HG03520 (cell line): ENCODE results near the gene IQCK.
"Not testable (repeated sequence)": the region's sequence is repeated elsewhere in the genome, so short reads cannot be mapped to it uniquely, and the experiment has no call there.

ENCODE experiments used
- ATAC-seq: cut with Tn5 transposase; IDR thresholded peaks from one replicate; pipeline ENCODE4 v1.9.1; 2021; ENCODE audit warnings: mild to moderate bottlenecking, moderate library complexity; ENCODE audit not compliant: unreplicated experiment

IQCK gene, protein sequence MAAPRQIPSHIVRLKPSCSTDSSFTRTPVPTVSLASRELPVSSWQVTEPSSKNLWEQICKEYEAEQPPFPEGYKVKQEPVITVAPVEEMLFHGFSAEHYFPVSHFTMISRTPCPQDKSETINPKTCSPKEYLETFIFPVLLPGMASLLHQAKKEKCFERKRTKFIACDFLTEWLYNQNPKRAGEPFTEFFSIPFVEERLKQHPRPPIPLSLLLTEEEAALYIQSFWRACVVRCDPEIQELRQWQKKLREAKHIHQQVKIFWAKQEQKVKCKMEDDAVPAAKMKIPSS

DNA sequence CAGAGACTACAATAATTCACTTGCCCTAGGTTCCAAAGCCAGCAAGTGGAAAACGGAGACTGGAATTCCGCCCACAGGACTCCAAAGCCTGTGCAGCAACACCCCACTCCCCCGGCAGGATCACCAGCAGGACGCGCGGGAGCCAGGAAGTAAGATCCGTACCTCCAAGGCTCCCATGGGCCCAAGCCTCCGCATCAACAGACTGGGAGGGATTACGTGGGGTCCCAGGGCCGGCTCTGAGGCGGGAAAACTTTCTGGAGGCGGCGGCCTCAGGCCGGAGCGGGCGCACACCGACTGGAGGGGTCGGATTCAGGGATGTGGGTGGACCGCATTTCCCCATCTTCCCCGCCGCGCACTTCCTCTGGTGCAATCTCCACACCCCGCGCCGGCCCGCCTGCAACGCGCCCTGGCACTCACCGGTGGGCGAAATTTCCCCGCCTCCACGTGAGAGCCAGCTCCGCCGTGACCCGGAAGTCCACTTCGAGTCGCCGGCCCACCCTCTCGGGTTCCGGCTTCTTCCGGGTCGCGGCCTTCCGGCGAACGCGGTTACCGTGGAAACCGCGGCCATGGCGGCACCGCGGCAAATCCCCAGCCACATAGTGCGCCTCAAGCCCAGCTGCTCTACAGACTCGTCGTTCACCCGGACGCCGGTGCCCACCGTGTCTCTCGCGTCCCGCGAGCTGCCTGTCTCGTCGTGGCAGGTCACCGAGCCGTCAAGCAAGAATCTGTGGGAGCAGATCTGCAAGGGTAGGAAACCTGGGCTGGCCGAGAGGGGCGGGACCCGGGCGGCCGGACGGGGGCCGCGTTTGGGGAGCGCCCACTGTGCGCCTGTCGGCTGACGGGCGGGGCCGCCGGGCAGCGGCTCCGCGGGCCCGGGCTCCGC lies at the start of gene IQCK, which contains the start of gene KNOP1:
Gene IQCK, plus strand, starts transcription at position 531 of the 883 bp plus-strand sequence. Its CDS starts 36 bp downstream, at position 567.
Gene KNOP1, minus strand, starts transcription at position 487 of the 883 bp plus-strand sequence. CDS start 3,192 bp downstream, outside the sequence.
- peak; percentile 95 for ATAC-seq

DNA sequence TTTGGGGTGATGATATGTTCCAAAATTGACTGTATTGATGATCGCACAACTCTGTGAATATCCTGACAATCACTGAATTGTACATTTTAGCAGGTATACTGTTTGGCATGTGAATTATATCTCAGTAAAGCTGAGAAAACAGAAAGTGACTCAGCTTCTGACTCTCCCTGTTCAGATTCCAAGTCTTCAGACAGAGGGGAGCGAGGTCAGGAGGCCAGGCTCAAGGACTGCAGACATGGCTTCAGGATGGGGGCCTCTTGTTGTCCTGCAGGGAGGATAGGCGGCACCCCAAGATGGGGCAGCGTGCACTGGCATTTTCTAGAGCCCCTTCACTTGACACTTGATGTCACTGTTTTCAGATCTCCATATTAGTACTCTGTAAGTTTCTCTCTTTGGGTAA lies 45.7 kb upstream of the IQCK start:
- no peak for ATAC-seq

DNA sequence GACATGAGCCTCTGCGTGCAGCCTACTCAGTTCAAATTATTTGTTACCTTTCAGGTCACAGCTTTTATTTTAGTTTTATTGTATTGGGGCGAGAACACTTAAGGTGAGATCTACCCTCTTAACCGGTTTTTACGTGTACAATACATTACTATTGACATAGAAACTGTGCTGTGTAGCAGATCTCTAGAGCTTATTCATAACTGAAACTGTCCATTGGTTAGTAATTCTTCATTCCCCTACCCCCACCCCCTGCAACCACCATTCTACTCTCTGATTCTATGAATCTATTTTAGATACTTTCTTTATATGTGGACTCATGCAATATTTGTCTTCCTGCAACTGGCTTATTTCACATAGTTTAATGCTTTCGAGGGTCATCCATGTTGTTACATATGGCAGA lies 43.6 kb upstream of the IQCK start:
- no peak for ATAC-seq

DNA sequence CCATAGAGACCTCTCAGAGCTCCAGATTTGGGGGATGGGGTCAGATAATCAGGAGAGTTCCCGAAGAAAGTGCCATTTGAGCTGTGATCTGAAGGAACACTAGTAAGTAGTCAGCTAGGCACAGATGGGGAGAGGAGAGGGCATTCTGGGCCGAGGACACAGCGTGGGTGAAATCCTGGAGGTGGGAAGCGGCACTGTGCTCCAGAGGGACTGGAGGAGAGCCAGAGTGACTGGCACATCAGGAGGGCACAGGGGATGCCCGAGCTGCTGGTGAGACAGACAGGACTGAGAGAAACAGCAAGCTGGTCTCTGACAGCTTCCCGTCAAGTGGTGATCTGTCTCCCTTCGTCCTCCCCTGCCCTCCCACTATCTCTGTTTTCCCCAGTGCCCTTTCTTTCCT lies 40.7 kb upstream of the IQCK start:
- no peak for ATAC-seq

DNA sequence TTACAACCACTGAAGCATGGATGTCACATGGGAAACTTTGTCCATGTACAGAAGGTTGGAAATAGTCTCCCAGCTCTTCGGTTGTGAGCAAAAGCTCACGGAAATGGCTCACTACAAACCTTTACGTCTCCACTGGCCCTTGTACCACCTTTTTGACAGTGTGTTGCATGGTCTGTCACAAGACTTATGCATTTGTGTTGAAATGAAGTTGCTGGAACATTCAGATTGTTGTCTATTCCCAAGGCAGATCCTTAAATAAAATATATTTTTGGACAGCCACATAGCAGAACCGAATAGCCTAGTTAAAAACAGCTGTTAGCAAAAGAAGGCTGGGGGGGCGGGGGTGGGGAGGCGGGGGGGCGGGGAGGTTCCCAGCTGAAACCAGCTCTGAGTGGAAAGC lies 39.3 kb upstream of the IQCK start:
- ATAC-seq = no peak

DNA sequence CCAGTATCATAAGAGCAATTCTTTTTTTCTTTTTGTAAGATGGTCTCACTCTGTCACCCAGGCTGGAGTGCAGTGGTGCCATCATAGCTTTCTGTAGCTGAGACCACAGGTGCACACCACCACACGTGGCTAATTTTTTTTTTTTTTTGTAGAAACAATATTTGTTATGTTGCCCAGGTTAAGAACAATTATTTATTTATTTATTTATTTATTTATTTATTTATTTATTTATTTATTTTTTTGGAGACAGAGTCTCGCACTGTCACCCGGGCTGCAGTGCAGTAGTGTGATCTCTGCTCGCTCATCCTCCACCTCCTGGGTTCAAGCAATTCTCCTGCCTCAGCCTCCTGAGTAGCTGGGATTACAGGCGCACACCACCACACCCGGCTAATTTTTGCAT lies 38.8 kb upstream of the IQCK start:
- ATAC-seq = not testable (repeated sequence)

DNA sequence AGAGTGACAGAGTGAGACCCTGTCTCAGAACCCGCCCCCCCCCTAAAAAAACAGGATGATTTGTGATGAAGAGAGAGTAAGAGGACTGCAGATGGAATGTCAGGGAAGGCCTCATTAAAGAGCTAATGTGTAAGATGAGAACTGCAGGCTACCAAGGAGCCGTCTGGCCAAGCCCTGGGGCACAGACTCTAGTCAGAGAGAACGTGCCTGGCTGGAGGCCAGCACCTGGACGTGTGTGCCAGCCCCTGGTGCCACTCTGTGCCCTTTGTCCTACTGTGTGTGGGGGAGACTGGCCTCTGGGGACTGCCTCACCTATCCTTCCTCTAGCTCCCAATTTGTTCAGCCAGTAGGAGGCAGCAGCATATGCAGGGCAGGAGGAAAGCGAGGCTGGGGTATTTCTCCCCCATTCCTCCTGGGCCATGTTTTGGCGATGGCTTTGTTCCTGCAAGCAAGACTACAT lies 37.2 kb upstream of the IQCK start:
- ATAC-seq = no peak

DNA sequence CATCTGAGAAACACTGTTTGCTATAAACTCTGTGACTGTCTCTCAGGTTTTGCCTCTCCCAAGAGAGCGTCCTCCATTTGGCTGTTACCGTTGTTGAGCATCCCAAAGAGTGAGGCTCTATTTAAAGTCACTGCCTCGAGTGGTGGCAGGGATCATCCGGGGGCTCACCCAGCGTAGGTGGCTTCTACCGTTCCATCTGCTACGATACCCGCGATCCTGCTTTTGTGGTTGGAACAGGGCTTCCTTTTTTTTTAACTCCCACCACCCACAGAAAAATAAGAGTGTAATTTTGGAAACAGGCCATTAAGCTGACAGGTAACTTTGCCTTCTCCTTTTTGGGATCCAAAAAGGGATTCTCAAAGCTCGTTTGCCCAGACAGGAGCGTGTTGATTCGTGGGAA lies 36.4 kb upstream of the IQCK start:
- ATAC-seq = no peak

DNA sequence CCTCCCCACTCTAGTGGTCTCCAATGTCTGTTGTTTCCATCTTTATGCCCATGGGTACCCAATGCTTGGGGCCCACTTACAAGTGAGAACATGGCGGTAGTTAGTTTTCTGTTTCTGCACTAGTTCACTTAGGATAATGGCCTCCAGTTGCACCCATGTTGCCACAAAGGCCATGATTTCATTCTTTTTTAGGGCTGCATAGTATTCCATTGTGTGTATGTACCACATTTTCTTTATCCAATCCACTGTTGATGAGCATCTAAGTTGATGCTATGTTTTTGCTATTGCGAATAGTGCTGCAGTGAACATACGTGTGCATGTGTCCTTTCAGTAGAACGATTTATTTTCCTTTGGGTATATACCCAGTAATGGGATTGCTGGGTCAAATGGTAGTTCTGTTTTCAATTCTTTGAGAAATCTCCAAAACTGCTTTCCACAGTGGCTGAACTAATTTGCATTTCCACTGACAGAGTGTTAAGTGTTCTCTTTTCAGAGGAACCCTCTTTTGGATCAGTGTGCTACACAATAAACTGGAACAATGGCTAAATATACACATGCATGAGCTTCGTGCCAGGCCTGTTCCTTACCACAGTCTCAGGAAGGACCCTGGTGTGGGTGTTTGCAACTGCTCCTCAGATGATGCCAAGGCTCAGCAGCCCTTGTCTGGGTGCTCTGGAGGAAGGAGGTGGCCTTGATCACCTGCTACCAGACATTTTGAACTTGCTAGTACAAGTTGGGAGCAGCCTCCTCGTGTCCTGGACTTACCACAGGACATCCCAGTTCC lies 34.4 kb upstream of the IQCK start:
- ATAC-seq = no peak

DNA sequence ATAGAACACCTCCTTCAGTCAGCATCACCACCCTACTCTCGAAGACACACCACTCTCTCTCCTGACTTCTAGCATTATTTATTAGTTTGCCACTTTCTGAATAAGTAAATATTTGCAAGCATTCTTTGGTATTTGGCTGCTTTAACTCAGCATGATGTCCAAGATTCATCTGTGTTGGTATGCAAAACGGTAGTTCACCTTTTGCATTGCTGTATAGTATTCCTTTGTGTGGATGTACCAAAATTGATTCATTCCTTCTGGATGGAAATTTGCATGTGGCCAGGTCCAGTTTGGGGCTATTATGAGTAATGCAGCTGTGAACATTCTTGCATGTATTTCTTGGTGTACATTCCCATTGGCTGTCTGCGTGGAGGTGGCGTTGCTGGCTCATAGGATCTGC lies 32.9 kb upstream of the IQCK start:
- no peak for ATAC-seq

DNA sequence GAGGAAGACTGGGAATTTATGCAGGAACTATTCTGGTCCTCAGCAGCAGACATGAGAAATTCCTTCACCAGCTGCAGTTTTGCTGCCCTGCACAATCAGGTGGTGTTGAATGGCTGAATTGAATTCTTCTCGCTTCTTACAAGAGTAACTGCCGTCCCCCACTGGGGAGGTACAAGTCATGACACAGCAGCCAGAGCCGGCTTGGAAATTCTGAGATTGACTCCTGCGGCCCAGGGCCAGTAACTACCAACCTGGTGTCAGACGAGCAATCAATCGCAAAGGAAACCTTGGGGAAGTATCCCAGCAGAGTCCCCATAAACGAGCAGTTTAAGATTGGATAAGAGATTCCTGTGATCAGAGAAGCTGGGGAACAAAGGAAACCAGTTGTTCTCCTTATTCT lies 30.8 kb upstream of the IQCK start:
- no peak for ATAC-seq

DNA sequence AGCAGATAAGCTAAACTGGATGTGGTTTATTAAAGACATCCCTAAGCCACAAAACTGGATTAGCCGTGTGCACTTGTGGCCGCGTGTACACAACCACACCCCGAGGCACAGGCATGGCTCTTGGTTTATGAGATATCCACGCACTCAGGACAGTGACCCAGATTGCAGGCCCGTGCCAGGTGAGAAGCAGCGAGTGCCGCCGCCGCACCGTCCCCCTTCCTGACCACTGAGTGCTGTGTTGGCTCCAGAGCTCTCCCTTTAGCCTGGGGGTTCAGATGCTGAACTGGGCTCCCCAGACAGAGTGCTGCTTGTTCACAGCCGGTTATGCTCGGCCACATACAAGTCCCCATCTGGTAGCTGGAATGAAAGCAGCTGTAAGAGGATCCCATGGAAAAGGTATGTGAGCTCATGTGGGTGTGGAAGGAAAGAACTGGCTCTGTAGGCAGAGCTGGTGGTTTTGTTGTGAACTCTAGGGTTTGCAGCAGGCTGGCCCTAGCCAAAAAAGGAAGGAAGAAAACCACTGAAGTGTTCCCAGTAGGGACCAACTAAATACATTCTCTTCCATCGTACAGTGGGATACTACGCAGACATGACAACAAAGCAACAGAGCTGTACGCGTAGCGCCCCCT lies 29.6 kb upstream of the IQCK start:
- ATAC-seq = no peak

DNA sequence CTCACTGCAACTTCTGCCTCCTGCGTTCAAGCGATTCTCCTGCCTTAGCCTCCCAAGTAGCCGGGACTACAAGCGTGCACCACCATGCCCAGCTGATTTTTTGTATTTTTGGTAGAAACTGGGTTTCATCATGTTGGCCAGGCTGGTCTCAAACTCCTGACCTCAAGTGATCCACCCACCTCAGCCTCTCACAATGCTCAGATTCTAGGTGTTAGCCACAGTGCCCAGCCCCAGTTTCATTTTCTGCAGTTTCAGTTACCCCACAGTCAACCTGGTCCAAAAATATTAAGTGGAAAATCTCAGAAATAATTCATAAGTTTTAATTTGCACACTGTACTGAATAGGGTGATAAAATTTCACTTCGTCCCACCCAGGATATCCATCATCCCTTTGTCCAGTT lies 28.7 kb upstream of the IQCK start:
- no peak for ATAC-seq

DNA sequence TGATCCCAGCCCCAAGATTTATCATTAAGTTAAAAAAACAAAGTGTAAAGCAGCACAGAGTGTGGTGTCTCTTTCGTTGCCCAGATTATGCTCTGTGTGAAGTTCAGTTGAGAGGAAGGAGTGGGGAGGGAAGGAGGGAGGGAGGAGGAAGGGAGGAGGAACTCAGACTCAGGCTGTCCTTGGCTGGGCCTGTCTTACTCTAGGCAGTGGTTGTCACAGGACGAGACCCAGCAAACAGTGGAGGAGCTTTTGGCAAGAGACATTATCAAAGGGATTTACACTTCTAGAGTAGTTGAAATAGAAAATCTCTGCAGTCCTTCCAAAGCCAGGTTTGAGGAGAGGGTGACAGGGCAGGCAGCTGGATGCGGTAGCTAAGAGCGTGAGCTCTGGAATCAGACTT lies 27.9 kb upstream of the IQCK start:
- ATAC-seq = no peak

DNA sequence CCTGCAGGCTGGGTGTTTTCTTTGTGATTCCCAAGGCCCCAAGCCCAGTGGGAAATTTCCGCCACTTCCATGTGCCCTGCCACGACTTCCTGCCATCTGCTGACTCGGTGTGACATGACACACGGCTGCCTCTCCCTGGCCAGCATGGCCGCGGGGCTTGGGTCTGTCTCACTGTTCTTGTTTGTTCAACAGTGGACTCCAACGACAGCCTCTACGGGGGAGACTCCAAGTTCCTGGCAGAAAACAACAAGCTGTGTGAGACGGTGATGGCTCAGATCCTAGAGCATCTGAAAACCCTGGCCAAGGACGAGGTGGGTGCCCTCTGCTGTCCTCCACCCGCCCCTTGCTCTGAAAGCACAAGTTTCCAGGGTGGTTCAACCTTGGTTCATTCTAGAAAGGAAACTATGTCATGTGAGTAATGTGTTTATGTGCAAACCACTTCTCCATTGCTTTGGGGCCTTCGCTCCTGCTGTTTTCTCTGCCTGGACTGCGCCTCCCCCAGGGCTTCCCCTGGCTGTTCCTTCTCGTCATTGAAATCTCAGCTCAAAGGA lies 26.8 kb upstream of the IQCK start:
- ATAC-seq = no peak

DNA sequence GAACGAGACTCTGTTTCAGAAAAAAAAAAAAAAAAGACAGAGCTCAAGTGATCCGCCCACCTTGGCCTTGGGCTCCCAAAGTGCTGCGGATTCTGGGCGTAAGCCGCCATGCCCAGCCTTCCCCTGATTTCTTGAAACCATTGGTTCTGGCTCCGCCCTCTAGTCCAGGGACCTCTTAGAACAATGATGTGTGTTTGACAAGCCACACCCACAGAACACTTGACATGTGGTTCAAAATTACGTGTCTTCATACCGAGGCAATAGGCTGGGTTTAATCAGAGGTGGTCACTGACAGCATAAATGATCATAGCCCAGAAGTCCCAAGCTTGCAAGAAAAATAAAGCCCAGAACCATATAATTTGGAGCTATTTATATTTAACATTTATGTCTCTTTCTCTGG lies 23.1 kb upstream of the IQCK start:
- no peak for ATAC-seq

DNA sequence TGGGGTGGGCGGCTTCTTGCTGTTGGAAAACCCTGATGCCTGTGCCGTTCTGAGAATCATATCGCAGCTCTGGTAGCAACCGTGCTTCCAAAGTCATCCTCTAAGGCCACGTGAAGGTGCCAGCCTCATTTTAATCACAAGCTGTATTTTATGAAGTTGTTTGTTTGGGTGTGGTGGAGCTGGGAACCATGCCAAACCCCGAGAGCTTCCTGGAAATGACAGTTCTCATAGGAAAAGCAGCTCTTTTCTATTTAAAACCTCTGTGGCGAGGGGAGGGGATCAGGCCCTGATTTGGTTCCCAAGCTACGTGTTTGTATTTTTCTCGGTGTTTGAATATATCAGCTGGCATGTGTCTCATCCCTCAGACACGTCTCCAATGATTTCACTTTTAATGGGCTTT lies 21.7 kb upstream of the IQCK start:
- ATAC-seq = no peak

DNA sequence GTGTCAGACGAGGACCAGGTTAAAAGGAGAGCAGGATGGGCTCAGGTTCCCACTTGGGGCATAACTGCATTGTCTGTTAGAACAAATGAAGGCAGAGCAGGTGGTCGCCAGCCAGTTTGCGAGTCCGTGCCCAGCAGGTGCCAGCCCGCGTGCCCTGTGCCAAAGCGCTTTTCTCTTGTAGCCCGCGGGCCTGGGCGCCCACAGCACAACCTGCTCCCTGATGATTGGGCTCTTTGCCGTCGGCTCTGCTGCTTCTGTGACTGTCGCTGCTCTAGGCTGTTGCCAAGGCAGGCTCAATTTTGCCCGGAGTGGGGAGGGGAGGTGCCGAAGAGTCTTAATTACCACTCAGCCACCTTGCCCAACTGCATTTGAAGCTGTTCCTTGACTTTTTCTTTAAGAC lies 21.1 kb upstream of the IQCK start:
- ATAC-seq = no peak

DNA sequence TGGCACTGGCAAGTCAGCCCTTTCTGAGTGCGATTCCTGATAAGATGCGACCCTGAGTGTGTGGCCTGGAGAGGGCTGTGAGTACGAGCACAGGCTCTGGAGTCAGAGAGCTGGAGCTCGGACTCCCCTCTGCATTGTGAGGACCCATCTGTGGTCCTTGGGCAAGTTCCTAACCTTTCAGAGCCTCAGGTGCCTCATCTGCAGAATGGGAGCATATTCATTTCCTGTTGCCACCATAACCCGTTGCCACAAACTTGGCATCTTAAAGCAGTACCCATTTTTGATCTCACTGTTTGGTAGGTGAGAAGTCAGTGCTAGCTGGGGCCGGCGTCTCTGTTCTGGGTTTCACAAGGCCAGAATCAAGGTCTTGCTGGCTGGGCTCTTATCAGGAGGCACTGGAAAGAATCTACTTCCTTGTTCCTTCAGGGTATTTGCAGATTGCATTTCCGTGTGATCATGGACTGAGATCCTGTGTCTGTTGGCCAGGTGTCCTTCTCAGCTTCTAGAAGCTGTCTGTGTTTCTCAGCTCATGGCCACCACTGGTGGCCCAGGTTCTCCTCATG lies 20.2 kb upstream of the IQCK start:
- no peak for ATAC-seq
